ENCODE data around the gene RAB11FIP2.

The RAB11FIP2 gene

GRCh38 chr10:118020365-118020764 is 26.4 kb downstream of the RAB11FIP2 start:
- TF ChIP-seq CEBPB (IDR thresholded peaks at IDR 0.05): no peak
- no peak for TF ChIP-seq MAX (IDR thresholded peaks at IDR 0.05)
- no peak for TF ChIP-seq FOXM1 (IDR thresholded peaks at IDR 0.05; ENCODE audit: borderline replicate concordance, low read depth)
- no peak for TF ChIP-seq USF1 (IDR thresholded peaks at IDR 0.05)
- no peak for TF ChIP-seq YY1 (IDR thresholded peaks at IDR 0.05; ENCODE audit: low read depth)
- no peak for TF ChIP-seq TAF1 (IDR thresholded peaks at IDR 0.05; ENCODE audit: low read depth)
- TF ChIP-seq NFIC (IDR thresholded peaks at IDR 0.05): no peak
- TF ChIP-seq ZBTB7A (IDR thresholded peaks at IDR 0.05; ENCODE audit: low read depth): no peak
- TF ChIP-seq CREB1 (IDR thresholded peaks at IDR 0.05; ENCODE audit: low read depth): no peak
- TF ChIP-seq EP300 (IDR thresholded peaks at IDR 0.05; ENCODE audit: borderline replicate concordance): no peak
- no peak for TF ChIP-seq EGR1 (IDR thresholded peaks at IDR 0.05)
- TF ChIP-seq RAD21 (IDR thresholded peaks at IDR 0.05; ENCODE audit: low read depth): no peak
- no peak for TF ChIP-seq TEAD4 (IDR thresholded peaks at IDR 0.05)
- TF ChIP-seq REST (IDR thresholded peaks at IDR 0.05; ENCODE audit: low read depth): no peak
- no peak for TF ChIP-seq TCF12 (IDR thresholded peaks at IDR 0.05; ENCODE audit: low read depth)

- no peak for TF ChIP-seq RAD21 (IDR thresholded peaks at IDR 0.05; ENCODE audit: low read depth)
- no peak for TF ChIP-seq TCF12 (IDR thresholded peaks at IDR 0.05; ENCODE audit: low read depth)
- no peak for TF ChIP-seq NFIC (IDR thresholded peaks at IDR 0.05)
- TF ChIP-seq ZBTB7A (IDR thresholded peaks at IDR 0.05; ENCODE audit: low read depth): no peak
- peak; percentile 68 for TF ChIP-seq CEBPB (IDR thresholded peaks at IDR 0.05)
- TF ChIP-seq USF1 (IDR thresholded peaks at IDR 0.05): no peak
- no peak for TF ChIP-seq YY1 (IDR thresholded peaks at IDR 0.05; ENCODE audit: low read depth)
These were observed 28.9 kb downstream of the RAB11FIP2 start for GRCh38 chr10:118017850-118018249.

GRCh38 chr10:118017071-118017740 is 29.5 kb downstream of the RAB11FIP2 start:
- TF ChIP-seq YY1 (IDR thresholded peaks at IDR 0.05; ENCODE audit: low read depth) (no peak), EGR1 (IDR thresholded peaks at IDR 0.05) (no peak), CEBPB (IDR thresholded peaks at IDR 0.05) (no peak), TCF12 (IDR thresholded peaks at IDR 0.05; ENCODE audit: low read depth) (no peak), NFIC (IDR thresholded peaks at IDR 0.05) (no peak), TEAD4 (IDR thresholded peaks at IDR 0.05) (no peak), CREB1 (IDR thresholded peaks at IDR 0.05; ENCODE audit: low read depth) (no peak), FOXM1 (IDR thresholded peaks at IDR 0.05; ENCODE audit: borderline replicate concordance, low read depth) (no peak), TAF1 (IDR thresholded peaks at IDR 0.05; ENCODE audit: low read depth) (no peak), RAD21 (IDR thresholded peaks at IDR 0.05; ENCODE audit: low read depth) (no peak), MAX (IDR thresholded peaks at IDR 0.05) (no peak)

- TF ChIP-seq TEAD4 (IDR thresholded peaks at IDR 0.05) (no peak), YY1 (IDR thresholded peaks at IDR 0.05; ENCODE audit: low read depth) (no peak), MAX (IDR thresholded peaks at IDR 0.05) (no peak), CREB1 (IDR thresholded peaks at IDR 0.05; ENCODE audit: low read depth) (no peak), REST (IDR thresholded peaks at IDR 0.05; ENCODE audit: low read depth) (no peak), FOXM1 (IDR thresholded peaks at IDR 0.05; ENCODE audit: borderline replicate concordance, low read depth) (no peak)
These were observed 33.7 kb downstream of the RAB11FIP2 start for GRCh38 chr10:118012952-118013525.

- TF ChIP-seq MAX (IDR thresholded peaks at IDR 0.05): no peak
- TF ChIP-seq EGR1 (IDR thresholded peaks at IDR 0.05): no peak
- no peak for TF ChIP-seq EP300 (IDR thresholded peaks at IDR 0.05; ENCODE audit: borderline replicate concordance)
- TF ChIP-seq ZBTB7A (IDR thresholded peaks at IDR 0.05; ENCODE audit: low read depth): no peak
- no peak for TF ChIP-seq FOXM1 (IDR thresholded peaks at IDR 0.05; ENCODE audit: borderline replicate concordance, low read depth)
- TF ChIP-seq CEBPB (IDR thresholded peaks at IDR 0.05): no peak
- no peak for TF ChIP-seq CREB1 (IDR thresholded peaks at IDR 0.05; ENCODE audit: low read depth)
These were observed 39.0 kb downstream of the RAB11FIP2 start for GRCh38 chr10:118007773-118008172.

Measured in Ishikawa (cell line).